NCI-H345 treated with DMSO at 0.1 percent for 48 hours (cell line): Measurements from ENCODE around the gene DNASE2.
"Not testable (repeated sequence)": the region's sequence is repeated elsewhere in the genome, so short reads cannot be mapped to it uniquely, and the experiment has no call there.

ENCODE experiments used
- DNase-seq: peaks from one replicate; lab custom pipeline; 2025; ENCODE audit not compliant: unreplicated experiment; lab: John Stamatoyannopoulos, UW

DNASE2 gene

DNA sequence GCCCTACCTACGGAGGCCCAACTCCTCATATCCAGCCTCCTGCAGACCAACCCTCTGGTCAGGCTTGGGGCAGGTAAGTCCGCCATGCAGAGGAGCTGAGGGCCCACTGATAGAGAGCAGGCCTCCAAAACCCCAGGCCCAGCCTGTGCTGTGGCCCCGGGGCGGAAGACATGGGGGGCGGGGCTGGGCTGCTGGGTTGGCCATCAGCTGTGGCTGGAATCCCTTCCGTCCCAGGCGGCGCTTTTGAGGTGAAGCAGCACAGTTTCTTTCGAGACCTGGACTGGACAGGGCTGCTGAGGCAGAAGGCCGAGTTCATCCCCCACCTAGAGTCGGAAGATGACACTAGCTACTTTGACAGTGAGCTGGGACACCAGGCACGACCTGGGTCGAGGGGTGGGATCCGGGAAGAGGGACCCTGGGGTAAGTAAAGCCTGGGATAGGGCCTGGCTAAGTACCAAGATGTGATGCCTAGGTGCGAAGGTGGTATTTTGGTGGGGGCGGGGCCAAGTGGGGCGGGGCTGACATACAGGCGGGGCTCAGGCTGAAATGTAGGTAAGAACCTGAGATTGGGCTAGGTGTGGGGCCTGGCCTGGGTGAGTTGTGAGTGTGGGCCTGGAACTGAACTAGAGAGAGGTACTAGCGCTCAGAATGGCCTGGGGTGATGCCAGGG, 15.4 kb downstream of the DNASE2 start:
- no peak for DNase-seq

DNA sequence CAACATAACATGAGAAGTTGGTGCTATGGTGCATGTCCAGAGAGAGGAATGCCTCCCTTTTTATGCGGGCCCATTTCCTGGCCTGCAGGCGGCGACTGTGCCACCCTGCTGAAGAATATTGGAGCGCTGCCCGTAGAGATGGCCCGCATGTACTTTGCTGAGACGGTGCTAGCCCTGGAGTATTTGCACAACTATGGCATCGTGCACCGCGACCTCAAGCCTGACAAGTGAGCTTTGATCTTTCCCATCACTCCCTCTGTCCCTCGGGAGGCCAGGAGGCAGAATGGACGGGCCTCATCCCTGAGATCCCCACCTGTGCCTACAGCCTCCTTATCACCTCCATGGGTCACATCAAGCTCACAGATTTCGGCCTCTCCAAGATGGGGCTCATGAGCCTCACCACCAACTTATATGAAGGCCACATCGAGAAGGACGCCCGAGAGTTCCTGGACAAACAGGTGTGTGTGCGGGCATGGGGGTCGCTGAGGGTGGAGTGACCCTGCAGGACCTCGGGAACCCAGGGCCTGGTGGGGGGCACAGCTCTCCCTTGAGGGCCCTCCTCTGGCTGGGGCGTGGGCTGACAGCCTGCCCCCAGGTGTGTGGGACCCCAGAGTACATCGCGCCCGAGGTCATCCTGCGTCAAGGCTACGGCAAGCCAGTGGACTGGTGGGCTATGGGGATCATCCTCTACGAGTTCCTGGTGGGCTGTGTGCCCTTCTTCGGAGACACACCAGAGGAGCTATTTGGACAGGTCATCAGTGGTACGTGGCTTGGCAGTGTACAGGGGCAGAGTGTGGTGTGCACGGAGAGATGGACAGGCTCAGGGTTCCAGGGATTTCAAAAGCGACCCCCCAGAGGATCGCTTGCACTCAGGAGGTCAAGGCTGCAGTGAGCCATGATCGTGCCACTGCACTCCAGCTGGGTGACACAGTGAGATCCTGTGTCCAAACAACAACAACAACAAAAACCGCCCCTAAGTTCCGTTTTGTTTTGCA, 16.2 kb downstream of the DNASE2 start:
- no peak for DNase-seq

DNA sequence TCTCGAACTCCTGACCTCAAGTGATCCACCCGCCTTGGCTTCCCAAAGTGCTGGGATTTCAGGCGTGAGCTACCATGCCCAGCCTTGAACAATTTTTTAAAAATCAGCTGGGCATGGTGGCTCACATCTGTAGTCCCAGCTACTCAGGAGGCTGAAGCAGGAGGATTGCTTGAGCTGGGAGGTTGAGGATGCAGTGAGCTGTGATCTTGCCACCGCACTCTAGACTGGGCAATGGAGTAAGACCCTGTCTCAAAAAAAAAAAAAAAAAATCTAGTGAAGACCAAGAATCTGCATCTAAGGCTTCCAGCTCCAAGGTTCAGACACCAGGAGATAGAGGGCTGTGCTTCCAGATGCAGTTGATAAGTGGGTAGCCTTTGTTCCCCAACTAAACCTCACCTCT, 17.1 kb downstream of the DNASE2 start:
- no peak for DNase-seq

DNA sequence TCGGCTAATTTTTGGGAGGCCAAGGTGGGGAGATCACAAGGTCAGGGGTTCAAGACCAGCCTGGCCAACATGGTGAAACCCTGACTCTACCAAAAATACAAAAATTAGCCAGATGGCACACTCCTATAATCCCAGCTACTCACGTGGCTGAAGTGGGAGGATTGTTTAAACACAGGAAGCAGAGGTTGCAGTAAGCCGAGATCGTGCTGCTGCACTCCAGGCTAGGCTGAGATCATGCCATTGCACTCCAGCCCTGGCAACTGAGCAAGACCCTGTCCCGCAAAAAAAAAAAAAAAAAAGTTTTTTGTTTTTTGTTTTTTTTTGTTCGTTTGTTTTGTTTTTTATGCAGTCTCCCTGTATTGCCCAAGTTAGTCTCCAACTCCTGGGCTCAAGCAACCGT, 21.7 kb downstream of the DNASE2 start:
- no peak for DNase-seq

DNA sequence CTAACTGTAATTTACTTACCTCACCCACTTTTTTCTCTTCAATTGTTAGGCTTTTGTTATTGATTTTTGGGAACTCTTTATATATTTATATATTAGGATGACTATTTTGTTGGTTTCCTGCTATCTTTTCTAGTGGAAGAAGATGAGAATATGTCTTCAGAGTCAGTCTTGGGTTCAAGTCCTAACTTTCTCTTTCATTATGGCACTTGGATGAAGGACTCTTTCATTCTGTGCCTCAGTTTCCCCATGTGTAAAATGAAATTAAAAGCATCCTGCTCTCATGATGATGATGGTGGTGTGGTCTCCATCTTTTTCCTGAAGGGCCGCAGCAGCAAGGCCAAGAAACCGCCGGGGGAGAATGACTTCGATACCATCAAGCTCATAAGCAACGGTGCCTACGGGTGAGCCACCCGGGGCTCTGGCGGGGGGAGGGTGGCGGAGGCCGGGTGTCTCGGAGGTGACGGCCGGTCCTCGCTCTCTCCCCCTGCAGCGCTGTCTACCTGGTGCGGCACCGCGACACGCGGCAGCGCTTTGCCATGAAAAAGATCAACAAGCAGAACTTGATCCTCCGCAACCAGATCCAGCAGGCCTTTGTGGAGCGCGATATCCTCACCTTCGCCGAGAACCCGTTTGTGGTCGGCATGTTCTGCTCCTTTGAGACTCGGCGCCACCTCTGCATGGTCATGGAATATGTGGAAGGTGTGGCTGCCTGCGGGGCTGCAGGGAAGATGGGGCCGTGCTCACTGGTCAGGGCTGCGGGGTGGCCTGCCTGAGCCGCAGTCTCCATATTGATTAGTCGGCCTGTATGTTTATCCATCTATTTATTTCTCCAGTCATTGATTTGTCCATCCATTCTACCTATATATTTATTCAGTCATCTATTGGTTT, 23.0 kb downstream of the DNASE2 start:
- DNase-seq, result no peak

DNA sequence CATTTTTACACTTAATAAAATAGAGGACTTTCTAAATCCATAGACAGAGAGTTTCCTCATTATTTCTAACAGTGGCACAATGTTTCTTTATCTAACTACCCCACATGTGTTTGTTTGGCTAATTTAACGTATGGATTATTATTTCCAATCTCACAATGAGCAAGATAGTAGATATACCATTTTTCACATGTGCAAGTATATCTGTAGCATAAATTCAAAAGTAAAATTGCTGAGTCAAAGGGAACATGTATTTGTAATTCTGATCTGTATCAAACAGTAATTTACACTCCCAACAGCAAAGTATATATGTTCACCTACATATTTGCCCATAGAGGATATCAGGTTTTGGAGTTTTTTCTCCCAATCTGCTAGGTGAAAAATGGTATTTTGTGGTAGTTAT, 24.6 kb downstream of the DNASE2 start:
- no peak for DNase-seq

DNA sequence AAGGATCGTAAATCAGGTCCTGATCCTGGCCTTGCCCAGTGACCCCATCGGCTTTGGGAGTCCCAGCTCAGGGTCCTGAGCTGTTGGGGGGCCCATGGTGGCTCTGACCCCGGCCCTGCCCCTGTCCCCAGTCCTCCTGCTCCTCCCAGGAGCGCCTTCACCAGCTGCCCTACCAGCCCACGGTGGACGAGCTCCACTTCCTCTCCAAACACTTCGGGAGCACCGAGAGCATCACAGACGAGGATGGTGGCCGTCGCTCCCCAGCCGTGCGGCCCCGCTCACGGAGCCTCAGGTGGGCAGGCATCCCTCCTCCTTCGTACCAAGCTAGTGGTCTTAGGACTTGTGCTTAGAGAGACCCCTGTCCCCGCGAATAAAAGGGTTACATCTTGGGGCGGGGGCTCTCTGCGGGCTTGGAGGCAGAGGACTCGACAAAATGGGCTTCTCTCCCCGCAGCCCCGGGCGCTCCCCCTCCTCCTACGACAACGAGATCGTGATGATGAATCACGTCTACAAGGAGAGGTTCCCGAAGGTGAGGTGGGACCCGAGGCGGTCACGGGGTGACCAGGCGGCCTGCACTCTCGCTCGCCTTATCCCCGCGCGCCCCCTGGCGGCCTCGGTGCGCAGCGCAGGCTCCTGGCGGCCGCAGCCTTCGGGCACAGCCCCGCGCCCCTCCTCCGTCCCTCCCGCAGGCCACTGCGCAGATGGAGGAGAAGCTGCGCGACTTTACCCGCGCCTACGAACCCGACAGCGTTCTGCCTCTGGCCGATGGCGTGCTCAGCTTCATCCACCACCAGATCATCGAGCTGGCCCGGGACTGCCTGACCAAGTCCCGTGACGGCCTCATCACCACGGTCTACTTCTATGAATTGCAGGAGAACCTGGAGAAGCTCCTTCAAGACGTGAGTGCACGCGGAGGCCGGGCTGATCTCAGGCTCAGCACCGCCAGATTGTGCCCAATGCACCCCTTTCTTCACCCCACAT, 33.8 kb downstream of the DNASE2 start:
- DNase-seq, result no peak

DNA sequence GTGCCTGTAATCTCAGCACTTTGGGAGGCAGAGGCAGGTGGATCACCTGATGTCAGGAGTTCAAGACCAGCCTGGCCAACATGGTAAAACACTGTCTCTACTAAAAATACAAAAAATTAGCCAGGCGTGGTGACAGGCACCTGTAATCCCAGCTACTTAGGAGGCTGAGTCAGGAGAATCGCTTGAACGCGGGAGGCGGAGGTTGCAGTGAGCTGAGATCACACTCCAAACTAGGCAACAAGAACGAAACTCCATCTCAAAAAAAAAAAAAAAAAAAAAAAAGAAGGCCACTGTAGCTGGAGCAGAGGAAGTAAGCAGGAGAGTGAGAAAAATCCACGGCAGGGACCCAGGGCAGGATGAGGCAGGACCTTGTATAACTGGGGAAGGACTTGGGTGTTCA, 34.6 kb downstream of the DNASE2 start:
- not testable (repeated sequence) for DNase-seq

DNA sequence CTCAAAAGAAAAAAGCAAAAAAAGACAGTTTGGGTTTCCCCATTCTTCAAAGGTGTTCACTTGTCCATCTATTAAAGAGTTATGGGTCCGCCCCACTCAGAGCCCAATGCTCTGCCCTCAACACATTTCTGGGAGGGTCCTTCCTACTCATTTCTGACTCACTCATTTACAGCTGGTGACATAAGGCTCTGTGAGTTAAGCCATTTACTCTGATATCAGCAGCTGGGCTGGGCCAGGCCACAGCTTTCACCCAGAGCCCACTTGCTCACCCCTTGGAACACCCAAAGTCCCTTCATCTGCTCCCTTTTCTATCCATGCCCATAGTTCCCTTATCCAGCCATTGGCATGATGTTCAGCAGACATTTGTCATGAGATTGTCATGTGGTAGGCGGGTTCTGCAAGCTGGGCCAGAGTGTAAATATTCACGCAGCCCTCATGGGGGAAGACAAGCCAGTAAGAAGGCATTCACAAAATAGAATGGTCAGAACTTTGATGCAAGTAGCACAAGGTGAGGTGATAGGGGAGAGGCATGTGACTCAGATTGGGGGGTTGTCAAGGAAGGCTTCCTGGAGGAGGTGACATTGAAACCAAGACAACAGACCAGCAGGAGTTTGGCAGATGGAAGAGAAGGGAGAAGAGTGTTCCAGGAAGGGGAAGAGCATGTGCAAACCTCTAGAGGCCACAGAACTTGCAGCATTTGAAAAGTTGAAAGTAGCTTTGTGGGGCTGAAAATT, 37.1 kb downstream of the DNASE2 start:
- DNase-seq, result no peak

DNA sequence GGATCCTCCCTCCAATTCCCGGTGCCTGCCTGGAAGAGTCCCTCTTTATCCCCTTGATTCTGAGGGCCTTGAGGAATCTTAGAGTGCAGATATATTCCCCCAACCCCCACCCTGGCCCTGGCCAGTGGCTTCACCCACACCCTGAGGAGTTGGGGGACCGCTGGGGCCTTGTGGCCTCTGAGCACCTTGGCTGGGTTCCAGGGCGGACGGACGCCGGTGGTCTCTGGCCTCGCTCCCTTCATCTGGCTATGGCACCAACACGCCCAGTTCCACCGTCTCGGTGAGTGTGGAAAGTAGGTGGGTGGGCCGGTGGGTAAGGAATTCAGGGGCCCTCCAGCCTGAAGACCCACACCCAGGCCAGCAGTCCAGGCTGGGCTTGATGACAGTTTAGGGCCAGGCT, 37.9 kb downstream of the DNASE2 start:
- DNase-seq, result no peak

DNA sequence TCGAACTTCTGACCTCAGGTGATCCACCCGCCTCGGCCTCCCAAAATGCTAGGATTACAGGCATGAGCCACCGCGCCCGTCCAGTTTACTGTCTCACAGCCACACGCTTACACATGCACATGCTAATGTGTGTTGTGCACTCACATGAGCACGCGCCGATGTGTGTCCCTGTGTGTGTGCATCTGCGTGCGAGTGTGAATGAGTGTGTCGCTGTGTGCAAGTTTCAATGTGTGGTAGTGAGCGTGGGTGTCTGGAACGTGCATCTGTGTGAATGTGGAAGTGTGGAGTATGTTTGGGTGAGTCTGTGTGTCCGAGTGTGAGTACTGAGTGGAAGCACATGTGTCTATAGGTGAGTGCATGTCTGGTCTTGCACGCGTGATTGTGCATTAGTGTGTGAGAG, 38.7 kb downstream of the DNASE2 start:
- DNase-seq, result no peak

DNA sequence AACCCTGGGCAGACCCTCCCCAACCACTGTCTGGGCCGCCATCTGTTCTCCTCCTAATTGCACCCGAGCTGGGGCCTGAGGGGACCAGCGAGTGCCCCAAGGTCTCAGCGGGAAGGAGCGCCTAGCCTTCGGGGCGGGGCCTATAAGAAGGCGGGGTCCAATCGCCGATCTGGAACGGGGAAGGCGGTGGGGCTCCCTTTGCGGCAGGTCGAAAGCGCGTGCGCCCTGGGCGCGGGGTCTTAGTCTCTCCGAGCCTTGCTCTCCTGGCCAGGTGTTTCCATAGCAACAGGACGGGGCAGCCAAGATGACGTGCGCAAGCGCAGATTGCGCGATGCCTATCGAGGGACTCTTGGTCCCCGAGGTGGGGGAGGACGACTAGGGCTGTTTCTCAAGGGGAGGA, 40.2 kb downstream of the DNASE2 start:
- DNase-seq, result no peak

DNA sequence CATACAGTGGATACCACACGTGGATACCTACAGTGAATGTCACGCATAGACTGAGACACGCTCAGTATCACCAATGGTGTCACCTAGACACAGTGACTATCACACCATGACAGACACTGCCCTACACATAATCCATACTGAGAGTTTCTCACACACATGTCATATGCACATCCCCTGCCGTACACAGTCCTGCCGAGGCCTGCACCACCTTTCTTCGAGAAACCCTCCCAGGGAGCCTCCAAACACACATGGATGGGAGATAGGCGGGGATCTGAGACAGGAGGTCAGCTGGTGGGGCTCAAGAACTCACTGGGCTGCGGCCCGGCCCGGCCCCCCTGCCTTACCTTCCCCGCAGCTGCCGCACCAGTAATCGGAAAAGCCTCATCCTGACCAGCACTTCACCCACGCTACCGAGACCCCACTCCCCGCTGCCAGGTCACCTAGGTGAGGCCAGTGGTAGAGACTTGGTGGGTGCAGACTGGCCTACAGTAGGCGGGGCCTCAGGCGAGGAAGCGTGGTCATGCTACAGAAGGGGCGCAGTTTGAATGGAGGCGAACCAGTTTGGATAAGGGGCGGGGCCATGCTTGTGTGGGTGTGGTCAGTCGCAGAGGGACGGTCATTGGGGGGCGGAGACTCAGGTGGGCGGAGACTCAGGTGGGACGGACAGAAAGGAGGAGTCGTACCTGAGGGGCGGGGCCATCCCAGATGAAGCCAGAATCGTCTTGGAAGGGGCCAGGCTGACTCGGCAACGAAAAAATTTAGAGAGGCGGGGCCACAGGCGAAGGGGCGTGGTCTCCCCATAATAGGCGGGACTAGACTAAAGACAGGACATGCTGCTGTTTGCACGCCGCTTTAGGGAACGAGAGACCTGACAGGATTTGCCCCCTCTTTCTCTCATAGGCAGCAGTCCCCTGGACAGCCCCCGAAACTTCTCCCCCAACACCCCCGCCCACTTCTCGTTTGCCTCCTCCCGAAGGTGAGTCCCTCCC, 40.9 kb downstream of the DNASE2 start:
- DNase-seq, result no peak

DNA sequence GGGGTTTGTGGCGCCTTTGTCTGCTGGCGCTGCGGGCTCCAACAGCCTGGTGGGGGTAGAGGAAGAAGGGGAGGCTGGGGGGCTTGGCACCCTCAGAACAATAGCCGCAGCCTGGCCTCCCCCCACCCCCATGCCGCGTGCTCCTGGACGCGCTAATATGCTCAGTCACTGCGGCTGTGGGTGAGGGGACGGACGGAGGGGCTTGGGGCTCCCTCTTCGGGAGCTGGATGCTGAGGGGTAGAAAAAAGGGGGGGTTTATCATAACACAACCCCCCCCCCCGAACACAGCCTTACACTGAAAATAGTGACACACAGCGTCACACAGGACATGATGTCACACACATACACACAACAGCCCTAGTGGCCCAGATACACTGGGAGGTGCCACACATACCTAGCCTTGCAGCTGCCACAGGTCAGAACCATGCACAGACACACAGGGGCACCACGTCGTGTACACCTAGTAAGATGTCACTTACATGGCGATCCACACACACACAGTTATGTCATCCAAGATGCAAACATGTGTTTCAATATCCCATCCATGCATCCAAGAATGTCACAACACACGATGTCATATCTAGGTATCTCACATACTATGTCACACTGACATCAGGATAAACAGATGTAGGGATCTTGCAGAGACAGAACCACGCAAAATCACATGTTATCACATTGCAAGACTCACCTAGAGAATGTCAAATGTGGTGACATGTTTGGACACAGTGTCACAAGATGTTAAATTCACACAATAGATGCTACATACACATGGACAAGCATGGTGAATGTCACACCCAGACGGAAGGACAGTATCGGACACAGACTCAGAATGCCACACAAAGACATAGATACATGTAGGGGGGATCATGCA, 42.1 kb downstream of the DNASE2 start:
- DNase-seq, result no peak

DNA sequence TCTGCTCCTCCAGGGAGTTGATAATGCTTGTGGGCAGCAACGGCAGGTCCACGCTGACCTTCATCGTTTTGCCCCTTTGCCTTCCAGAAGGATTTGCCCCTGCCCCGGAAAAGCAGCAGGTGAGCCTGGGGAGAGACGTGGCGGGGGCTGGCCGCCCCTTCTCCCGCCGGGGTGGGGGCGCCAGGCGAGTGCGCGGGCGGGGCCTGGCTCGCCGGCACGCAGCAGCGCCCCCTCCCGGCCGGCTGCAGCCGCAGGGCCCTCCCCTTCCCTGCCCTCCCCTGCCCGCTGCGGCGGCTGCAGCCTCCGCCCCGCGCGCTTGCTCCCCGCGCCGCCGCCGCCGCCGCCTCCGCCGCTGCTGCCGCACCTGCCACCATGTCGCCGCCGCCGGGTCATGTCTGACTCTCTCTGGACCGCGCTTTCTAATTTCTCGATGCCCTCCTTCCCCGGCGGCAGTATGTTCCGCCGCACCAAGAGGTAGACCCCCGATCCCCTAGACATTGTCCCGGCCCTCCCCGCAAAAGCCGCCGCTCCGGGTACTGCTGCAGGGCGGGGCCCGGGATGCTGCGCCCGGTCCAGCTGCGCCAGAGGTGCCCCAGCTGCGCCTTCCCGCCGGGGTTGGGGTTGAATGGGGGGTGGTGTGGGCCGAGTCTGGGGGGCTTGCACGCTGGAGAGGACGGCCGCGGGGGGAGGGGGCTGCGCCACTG, 42.9 kb downstream of the DNASE2 start, which contains the start of gene MAST1:
Gene MAST1, plus strand, starts transcription at position 334 of the 704 bp plus-strand sequence. Its CDS starts 58 bp downstream, at position 392.
- no peak for DNase-seq

DNA sequence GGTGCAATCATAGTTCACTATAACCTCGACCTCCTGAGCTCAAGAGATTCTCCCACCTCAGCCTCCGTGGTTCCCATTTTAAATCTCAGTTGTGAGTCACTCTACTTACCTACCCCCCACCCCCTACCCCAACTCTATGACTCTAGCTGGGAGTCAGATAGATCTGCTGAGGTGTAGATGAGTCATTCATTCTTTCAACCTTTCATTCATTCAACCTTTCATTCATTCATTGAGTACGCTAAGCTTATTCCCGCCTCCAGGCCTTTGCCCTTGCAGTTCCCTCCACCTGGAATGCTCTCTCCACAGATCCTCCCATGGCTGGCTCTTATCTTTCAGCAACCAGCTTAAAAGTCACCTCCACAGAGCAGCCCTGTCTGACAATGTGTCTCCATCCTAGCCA, 44.0 kb downstream of the DNASE2 start:
- DNase-seq, result no peak

DNA sequence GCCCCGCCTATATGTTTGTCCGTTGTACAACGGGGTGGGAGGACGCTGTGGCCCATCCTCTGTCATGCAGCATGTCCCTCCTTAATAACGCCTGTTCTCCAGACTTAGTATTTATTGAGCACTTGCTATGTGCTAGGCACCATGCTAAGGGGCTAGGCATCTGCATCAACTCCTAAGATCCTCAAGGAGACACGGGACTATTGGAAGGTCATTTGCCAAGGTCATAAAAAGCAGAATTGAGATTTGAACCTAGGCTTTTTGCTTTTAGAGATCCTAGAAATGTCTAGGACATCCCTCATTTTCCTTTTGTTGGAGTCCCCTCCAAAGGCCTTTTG, 44.8 kb downstream of the DNASE2 start:
- DNase-seq, result no peak
